Glutamatergic neuron (in vitro differentiated cells): Measurements from ENCODE around the gene RBMY1E. TPM values are rescaled to one million over a fixed set of nuclear protein-coding genes. Genes with fewer than 3 reads are reported as not detected.
"Not testable (repeated sequence)": the region's sequence is repeated elsewhere in the genome, so short reads cannot be mapped to it uniquely, and the experiment has no call there.

ENCODE experiments used
- DNase-seq: peaks from one replicate; pipeline ENCODE4 v3.0.0; 2022
- H3K27ac Mint-ChIP-seq: one replicate; pipeline ENCODE4 v1.8.0; 2020; ENCODE audit warnings: mild to moderate bottlenecking, mixed read lengths, inconsistent platforms; ENCODE audit not compliant: unreplicated experiment
- H3K27me3 Mint-ChIP-seq: one replicate; pipeline ENCODE4 v1.8.0; 2020; ENCODE audit warnings: mild to moderate bottlenecking, moderate library complexity, mixed read lengths, inconsistent platforms; ENCODE audit not compliant: unreplicated experiment
- H3K36me3 Mint-ChIP-seq: one replicate; pipeline ENCODE4 v1.8.0; 2020; ENCODE audit warnings: mild to moderate bottlenecking, mixed read lengths, inconsistent platforms; ENCODE audit not compliant: unreplicated experiment
- H3K4me1 Mint-ChIP-seq: one replicate; pipeline ENCODE4 v1.8.0; 2020; ENCODE audit warnings: mild to moderate bottlenecking, low read depth, mixed read lengths, inconsistent platforms; ENCODE audit not compliant: unreplicated experiment
- H3K4me3 Mint-ChIP-seq: one replicate; pipeline ENCODE4 v1.8.0; 2020; ENCODE audit warnings: mild to moderate bottlenecking, mixed read lengths, inconsistent platforms; ENCODE audit not compliant: unreplicated experiment
- H3K9me3 Mint-ChIP-seq: one replicate; pipeline ENCODE4 v1.8.0; 2020; ENCODE audit warnings: mild to moderate bottlenecking, moderate library complexity, mixed read lengths, inconsistent platforms; ENCODE audit not compliant: unreplicated experiment
- long read RNA-seq: library from polyadenylated mRNA; unstranded; transcript quantifications from one replicate; pipeline ENCODE4 v2.0.0, GENCODE V29; 2020; ENCODE audit not compliant: unreplicated experiment
- total RNA-seq: library from RNA; stranded (reverse); fragmentation: NEBNext Ultra II Directional; extraction: Animal tissue kit (Norgen Biotek cat#: 25700); gene quantifications from one replicate; pipeline ENCODE4 v1.2.1, GENCODE V29; 2021; ENCODE audit not compliant: unreplicated experiment

RBMY1E gene
- not detected for total RNA-seq
- long read RNA-seq = 0 reads

- H3K4me3 Mint-ChIP-seq, H3K27ac Mint-ChIP-seq, DNase-seq, H3K36me3 Mint-ChIP-seq, H3K4me1 Mint-ChIP-seq, H3K9me3 Mint-ChIP-seq, H3K27me3 Mint-ChIP-seq: not testable (repeated sequence)
Observed at GRCh38 chrY:21917932-21918331, at the start of gene RBMY1E. Gene RBMY1E, minus strand, starts transcription at chrY:21918032. Its CDS starts 1,978 bp downstream, at chrY:21916054.

- H3K27ac Mint-ChIP-seq, H3K36me3 Mint-ChIP-seq, H3K4me1 Mint-ChIP-seq: not testable (repeated sequence)
Observed at GRCh38 chrY:21894426-21894825, 23.4 kb downstream of the RBMY1E start, which contains the start of gene RBMY1D. Gene RBMY1D, minus strand, starts transcription at chrY:21894526. Its CDS starts 2,013 bp downstream, at chrY:21892513.

GRCh38 chrY:21869407-21870076 lies 48.3 kb downstream of the RBMY1E start:
- H3K36me3 Mint-ChIP-seq, H3K9me3 Mint-ChIP-seq, H3K27ac Mint-ChIP-seq, H3K4me1 Mint-ChIP-seq, DNase-seq, H3K4me3 Mint-ChIP-seq, H3K27me3 Mint-ChIP-seq: not testable (repeated sequence)

More at GRCh38 chrY:21894426-21894825, 23.4 kb downstream of the RBMY1E start, which contains the start of gene RBMY1D:
- H3K9me3 Mint-ChIP-seq, H3K4me3 Mint-ChIP-seq, H3K27me3 Mint-ChIP-seq, DNase-seq: not testable (repeated sequence)

Other genes with a start within 250 kb of the RBMY1E start
- gene RBMY1D, start 23.5 kb downstream of the RBMY1E start, total RNA-seq = not detected